Measurements from ENCODE around the gene TAPBP.
A peak's percentile ranks its signal among the peaks of the same experiment; 100 is the strongest.
"Not testable (repeated sequence)": the region's sequence is repeated elsewhere in the genome, so short reads cannot be mapped to it uniquely, and the experiment has no call there.

The TAPBP gene

GRCh38 chr6:33276581-33276863 is 37.4 kb downstream of the TAPBP start:
- DNase-seq (ENCODE audit: low spot score): no peak

GRCh38 chr6:33275795-33276580 is 37.9 kb downstream of the TAPBP start:
- not testable (repeated sequence) for DNase-seq (ENCODE audit: low spot score)

- DNase-seq (ENCODE audit: low spot score): no peak
Measured at GRCh38 chr6:33273924-33274902, 39.7 kb downstream of the TAPBP start.

GRCh38 chr6:33273129-33273923 is 40.6 kb downstream of the TAPBP start:
- DNase-seq (ENCODE audit: low spot score): no peak

- DNase-seq (ENCODE audit: low spot score): no peak
Measured at GRCh38 chr6:33272275-33273128, 41.4 kb downstream of the TAPBP start.

GRCh38 chr6:33271468-33272274 is 42.2 kb downstream of the TAPBP start, which contains the start of the genes RPS18 and VPS52:
Gene RPS18 (plus strand): TSS chr6:33272075. CDS start chr6:33272120, 45 bp downstream.
Gene VPS52 (minus strand): TSS chr6:33271876. CDS start chr6:33271675, 201 bp downstream.
- DNase-seq (ENCODE audit: low spot score): peak; percentile 99

- no peak for DNase-seq (ENCODE audit: low spot score)
Measured at GRCh38 chr6:33271117-33271467, 42.8 kb downstream of the TAPBP start.

GRCh38 chr6:33264015-33264414 is 49.9 kb downstream of the TAPBP start:
- DNase-seq (ENCODE audit: low spot score): no peak

- DNase-seq (ENCODE audit: low spot score): not testable (repeated sequence)
Measured at GRCh38 chr6:33262490-33262889, 51.4 kb downstream of the TAPBP start.

- no peak for DNase-seq (ENCODE audit: low spot score)
Measured at GRCh38 chr6:33259032-33259431, 54.8 kb downstream of the TAPBP start.

GRCh38 chr6:33254591-33254990 is 59.3 kb downstream of the TAPBP start:
- DNase-seq (ENCODE audit: low spot score): no peak

- DNase-seq (ENCODE audit: low spot score): no peak
Measured at GRCh38 chr6:33252759-33253158, 61.1 kb downstream of the TAPBP start.

- no peak for DNase-seq (ENCODE audit: low spot score)
Measured at GRCh38 chr6:33251395-33252012, 62.4 kb downstream of the TAPBP start.

- DNase-seq (ENCODE audit: low spot score): no peak
Measured at GRCh38 chr6:33250731-33251130, 63.1 kb downstream of the TAPBP start.

- no peak for DNase-seq (ENCODE audit: low spot score)
Measured at GRCh38 chr6:33249732-33250630, 63.9 kb downstream of the TAPBP start.
